Measurements from ENCODE around the gene LHX1. TPM values are rescaled to one million over a fixed set of nuclear protein-coding genes. Genes with fewer than 3 reads are reported as not detected.
A peak's percentile ranks its signal among the peaks of the same experiment; 100 is the strongest.

LHX1 gene
- total RNA-seq, 6 donors from 2014 or later: not detected

GRCh38 chr17:36934692-36935630 lies 2.3 kb upstream of the LHX1 start:
- Histone ChIP-seq H3K36me3 (no peaks in the 10 kb centered on the region), H3K4me3 (peak overlapping the region in 1 of 4 donors; percentile 20), H3K4me1 (peaks cover 66 to 84% (median 74%) of the 10 kb centered on the region in 4 donors), H3K27me3 (peaks cover 0 to 100% (median 88%) of the 10 kb centered on the region in 4 donors), H3K27ac (no peak overlapping the region), H3K9me3 (no peaks in the 10 kb centered on the region)
- ATAC-seq (ENCODE audit: low FRiP score in 2 of 2) (peak in 1 of 2 donors; percentile 40), DNase-seq (peak in 1 of 2 donors; percentile 83)
- TF ChIP-seq POLR2A (IDR thresholded peaks at IDR 0.05) (no peak), EP300 (IDR thresholded peaks at IDR 0.05) (no peak), POLR2AphosphoS5 (IDR thresholded peaks at IDR 0.05) (no peak)
- TF ChIP-seq, protein P1, sequence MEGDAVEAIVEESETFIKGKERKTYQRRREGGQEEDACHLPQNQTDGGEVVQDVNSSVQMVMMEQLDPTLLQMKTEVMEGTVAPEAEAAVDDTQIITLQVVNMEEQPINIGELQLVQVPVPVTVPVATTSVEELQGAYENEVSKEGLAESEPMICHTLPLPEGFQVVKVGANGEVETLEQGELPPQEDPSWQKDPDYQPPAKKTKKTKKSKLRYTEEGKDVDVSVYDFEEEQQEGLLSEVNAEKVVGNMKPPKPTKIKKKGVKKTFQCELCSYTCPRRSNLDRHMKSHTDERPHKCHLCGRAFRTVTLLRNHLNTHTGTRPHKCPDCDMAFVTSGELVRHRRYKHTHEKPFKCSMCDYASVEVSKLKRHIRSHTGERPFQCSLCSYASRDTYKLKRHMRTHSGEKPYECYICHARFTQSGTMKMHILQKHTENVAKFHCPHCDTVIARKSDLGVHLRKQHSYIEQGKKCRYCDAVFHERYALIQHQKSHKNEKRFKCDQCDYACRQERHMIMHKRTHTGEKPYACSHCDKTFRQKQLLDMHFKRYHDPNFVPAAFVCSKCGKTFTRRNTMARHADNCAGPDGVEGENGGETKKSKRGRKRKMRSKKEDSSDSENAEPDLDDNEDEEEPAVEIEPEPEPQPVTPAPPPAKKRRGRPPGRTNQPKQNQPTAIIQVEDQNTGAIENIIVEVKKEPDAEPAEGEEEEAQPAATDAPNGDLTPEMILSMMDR (IDR thresholded peaks at IDR 0.05): no peak
- 7 to 9% methylated on average over 42 to 79 of the region's 79 CpGs for WGBS, 2 donors

GRCh38 chr17:36935671-36936454 lies 1.4 kb upstream of the LHX1 start:
- TF ChIP-seq, protein P1 (IDR thresholded peaks at IDR 0.05): no peak
- TF ChIP-seq EP300 (IDR thresholded peaks at IDR 0.05) (no peak), POLR2A (IDR thresholded peaks at IDR 0.05) (no peak), POLR2AphosphoS5 (IDR thresholded peaks at IDR 0.05) (no peak)
- H3K4me3 ChIP-seq: peak overlapping the region in 1 of 4 donors; percentile 20
- H3K27me3 ChIP-seq: peaks cover 0 to 100% (median 92%) of the 10 kb centered on the region in 4 donors
- no peaks in the 10 kb centered on the region for H3K36me3 ChIP-seq
- no peak overlapping the region for H3K27ac ChIP-seq
- no peak for ATAC-seq (ENCODE audit: low FRiP score in 2 of 2)
- H3K9me3 ChIP-seq: no peaks in the 10 kb centered on the region
- H3K4me1 ChIP-seq: peaks cover 66 to 90% (median 74%) of the 10 kb centered on the region in 4 donors
- DNase-seq: peak in 1 of 2 donors; percentile 85
- 3 to 6% methylated on average over 40 to 45 of the region's 49 CpGs for WGBS, 2 donors

DNA sequence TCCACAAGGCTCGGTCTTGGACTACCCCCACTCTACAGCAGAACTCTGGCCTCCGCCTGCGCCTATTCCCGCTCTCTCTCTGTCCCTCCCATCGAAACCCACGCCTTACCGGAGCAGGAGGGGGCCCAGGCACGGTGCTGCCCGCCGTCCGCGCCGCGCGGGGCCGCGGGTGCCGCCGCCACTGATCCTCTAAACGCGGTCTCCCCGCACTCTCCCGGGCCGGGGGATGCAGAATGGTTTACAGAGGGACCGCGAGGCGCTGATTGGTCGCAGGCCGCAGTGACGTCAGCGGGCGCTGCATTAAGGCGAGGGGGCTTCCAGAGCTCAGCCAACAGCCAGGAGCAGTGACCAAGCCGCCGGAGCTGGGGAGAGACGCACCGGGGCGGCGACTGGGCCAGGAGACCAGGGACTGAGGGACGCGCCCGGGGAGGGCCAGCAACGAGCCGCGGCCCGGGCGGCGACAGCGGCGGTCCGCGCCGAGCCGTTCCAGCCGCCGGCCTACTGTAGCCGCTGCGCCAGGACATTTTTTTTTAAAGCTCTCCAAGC lies 747 bp upstream of the LHX1 start:
- peak overlapping the region in 2 of 4 donors; percentile 19 to 20 for H3K4me3 ChIP-seq
- DNase-seq (peak in 1 of 2 donors; percentile 77), ATAC-seq (ENCODE audit: low FRiP score in 2 of 2) (no peak)
- H3K4me1 ChIP-seq: peaks cover 65 to 89% (median 73%) of the 10 kb centered on the region in 4 donors
- H3K27ac ChIP-seq: no peak overlapping the region
- H3K36me3 ChIP-seq: no peaks in the 10 kb centered on the region
- WGBS, 2 donors: 5 to 6% methylated on average over 17 to 51 of the region's 58 CpGs
- TF ChIP-seq, protein P1 (IDR thresholded peaks at IDR 0.05): no peak
- TF ChIP-seq EP300 (IDR thresholded peaks at IDR 0.05) (no peak), POLR2A (IDR thresholded peaks at IDR 0.05) (no peak), POLR2AphosphoS5 (IDR thresholded peaks at IDR 0.05) (no peak)
- no peaks in the 10 kb centered on the region for H3K9me3 ChIP-seq
- peaks cover 0 to 100% (median 92%) of the 10 kb centered on the region in 4 donors for H3K27me3 ChIP-seq

DNA sequence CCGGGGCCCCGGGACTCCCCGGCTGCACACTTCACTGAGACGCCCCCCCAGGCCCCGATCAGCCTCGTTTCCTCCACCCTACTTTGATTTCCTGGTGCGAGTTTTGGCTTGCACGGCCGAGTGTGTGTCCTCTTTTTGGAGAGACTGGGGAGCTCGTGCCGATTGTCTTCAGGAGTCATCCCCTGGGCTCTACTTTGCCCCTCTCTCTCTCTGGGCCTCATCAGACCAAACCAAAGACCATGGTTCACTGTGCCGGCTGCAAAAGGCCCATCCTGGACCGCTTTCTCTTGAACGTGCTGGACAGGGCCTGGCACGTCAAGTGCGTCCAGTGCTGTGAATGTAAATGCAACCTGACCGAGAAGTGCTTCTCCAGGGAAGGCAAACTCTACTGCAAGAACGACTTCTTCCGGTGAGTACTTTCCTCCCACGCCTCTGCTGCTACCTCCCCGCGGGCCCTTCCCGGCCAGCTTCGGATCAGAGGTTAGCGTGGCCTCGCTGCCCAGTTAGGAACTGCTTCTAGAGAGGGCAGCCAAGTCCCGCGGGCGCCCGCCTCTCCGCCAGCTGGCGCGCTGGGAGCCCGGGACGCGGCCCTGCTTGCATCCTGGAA lies 787 bp downstream of the LHX1 start:
- no peaks in the 10 kb centered on the region for H3K9me3 ChIP-seq
- H3K27ac ChIP-seq: no peak overlapping the region
- TF ChIP-seq POLR2A (IDR thresholded peaks at IDR 0.05) (no peak), POLR2AphosphoS5 (IDR thresholded peaks at IDR 0.05) (no peak), EP300 (IDR thresholded peaks at IDR 0.05) (no peak)
- TF ChIP-seq, protein P1 (IDR thresholded peaks at IDR 0.05): no peak
- peaks cover 6 to 100% (median 93%) of the 10 kb centered on the region in 4 donors for H3K27me3 ChIP-seq
- DNase-seq (peak in 1 of 2 donors; percentile 84), ATAC-seq (ENCODE audit: low FRiP score in 2 of 2) (no peak)
- H3K4me1 ChIP-seq: peaks cover 61 to 87% (median 71%) of the 10 kb centered on the region in 4 donors
- H3K36me3 ChIP-seq: no peaks in the 10 kb centered on the region
- H3K4me3 ChIP-seq: no peak overlapping the region
- 0 to 6% methylated on average over 17 to 36 of the region's 36 CpGs for WGBS, 2 donors
